Activated CD8-positive, alpha-beta memory T cell treated with anti-CD3 and anti-CD28 coated beads for 24 hours (primary cell): ENCODE data around the gene LIPT1.
"Not testable (repeated sequence)": the region's sequence is repeated elsewhere in the genome, so short reads cannot be mapped to it uniquely, and the experiment has no call there.

Source experiments
- DNase-seq: peaks from one replicate; pipeline ENCODE4 v3.0.0-alpha.2; 2020

Gene LIPT1

DNA sequence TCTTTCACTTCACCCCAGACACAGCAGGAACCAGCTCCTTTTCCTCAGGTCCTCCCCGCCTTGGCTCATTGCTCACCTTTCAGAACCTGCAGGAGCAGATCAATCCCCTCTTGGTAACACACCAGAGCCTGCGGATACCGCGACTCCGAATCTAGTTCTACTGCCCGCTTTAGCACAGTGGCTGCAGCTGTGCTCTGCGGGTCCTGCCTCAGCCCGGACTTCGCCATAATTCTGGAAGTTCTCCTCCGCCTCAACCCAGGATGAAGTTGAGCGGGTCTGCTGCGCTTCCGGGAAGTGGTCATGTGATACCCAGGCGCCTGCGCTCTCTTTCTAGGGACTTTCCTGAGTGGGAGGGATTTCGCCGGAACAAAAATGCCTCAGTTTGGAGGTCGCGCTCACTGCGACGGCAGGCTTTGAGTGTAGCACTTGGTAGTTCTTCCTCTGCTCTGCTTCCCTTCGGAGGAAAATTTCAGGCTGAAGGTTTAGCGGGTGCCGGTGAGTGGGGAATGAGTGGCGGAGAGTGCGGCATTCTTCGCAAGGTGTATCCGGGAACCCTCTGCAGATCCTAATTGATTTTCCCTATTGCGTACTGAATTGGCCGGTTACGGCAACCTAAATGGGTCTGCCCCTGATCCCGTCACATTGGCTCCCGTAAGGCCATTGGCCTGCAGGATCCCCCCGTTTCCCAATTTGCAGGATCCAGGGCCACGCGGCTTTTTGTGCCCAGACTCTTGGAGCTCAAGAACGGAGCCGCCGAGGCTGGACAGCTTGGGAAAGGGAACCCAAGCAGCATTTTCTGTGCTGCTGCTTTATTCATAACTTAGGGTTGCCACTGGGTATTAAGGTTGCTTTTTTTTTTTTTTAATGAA is 26.2 kb downstream of the LIPT1 start, which contains the start of the genes MITD1 and MRPL30:
MITD1 (minus strand) TSS at position 304 of the 869 bp plus-strand sequence; CDS start at position 227, 77 bp downstream.
MRPL30 (plus strand) TSS at position 430 of the 869 bp plus-strand sequence. CDS start 5,020 bp downstream, outside the sequence.
- peak; percentile 93 for DNase-seq

DNA sequence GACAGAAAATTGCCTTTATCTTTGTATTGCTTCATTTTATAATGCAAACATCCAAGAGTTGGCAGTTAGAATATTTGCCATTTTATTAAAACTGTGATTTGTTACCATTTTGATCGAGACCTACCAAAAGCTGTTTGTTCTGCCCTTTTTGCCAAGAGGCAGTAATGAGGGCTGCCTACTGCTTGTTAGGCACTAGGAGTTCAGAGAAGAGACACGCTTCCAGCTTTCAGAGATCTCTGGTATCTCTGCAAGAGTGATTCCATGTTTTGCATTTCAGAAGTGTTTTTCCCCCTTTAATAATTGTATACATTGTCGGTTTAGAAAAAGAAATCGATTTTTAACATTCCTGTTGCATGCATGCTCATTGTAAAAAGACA is 26.8 kb downstream of the LIPT1 start:
- no peak for DNase-seq

DNA sequence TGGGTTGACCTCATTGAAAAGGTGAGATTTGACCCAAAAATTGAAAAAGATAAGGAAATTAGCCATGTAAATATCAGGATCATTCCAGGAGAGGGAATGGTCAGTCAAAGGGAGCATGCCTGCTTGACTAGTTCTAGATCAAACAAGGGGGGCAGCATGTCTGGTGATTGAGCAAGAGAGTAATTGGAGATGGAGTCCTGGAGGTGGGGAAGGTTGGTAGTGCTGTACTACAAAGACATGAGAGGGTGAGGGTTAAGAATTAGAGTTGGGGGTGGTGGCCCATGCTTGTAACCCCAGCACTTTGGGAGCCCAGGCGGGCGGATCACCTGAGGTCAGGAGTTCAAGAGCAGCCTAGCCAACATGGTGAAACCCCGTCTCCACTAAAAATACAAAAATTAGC is 28.3 kb downstream of the LIPT1 start:
- DNase-seq, result no peak

DNA sequence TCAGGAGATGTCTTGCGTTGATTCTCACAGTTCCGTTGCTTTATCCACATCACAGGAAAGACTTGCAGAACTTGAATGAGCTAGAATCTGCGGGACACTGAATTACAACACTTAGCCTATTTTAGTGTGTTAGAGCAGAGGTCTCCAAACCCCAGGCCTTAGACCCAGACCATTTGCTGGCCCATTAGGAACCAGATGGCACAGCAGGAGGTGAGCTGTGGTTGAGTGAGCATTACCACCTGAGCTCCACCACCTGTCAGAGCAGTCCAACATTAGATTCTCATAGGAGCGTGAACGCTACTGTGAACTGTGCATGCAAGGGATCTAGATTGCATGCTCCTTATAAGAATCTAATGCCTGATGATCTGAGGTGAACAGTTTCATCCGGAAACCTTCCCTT is 30.0 kb downstream of the LIPT1 start:
- DNase-seq, result no peak

DNA sequence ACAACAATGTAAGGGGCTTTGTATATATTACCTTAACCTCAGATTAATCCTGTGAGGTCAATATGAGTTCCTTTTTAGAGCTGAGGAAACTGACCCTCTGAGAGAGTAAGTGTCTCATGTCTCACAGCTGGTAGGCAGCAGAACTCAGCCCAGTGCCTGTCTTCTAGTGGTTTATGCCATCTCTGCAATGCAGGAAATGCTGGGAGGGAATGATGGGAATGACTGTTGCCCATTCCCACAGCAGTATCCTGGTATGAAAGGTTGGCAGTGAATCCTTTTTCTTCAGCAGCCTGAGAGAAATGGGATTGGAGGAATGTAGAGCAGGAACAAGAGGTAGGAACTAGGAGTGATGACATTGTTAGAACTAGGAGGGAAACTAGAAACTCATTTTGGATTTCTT is 32.2 kb downstream of the LIPT1 start:
- DNase-seq, result no peak

DNA sequence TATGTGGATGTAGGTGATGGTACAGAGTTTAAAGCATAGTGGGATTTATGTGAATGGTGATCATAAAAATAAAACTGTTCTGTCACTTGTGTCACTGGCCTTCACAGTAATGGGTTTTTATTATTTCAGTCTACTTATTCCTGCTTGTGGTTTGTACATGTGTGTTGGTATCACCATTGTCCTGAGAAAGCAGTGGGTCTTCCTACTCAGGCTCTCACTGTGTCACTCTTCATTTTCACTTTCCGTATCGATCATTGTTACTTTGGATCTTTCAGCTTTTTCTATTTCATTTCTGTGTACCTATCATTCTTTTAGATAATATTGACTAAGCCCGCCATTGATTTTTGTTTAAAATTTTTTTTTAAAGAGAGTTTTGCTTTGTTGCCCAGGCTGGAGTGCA is 33.6 kb downstream of the LIPT1 start:
- DNase-seq, result no peak

DNA sequence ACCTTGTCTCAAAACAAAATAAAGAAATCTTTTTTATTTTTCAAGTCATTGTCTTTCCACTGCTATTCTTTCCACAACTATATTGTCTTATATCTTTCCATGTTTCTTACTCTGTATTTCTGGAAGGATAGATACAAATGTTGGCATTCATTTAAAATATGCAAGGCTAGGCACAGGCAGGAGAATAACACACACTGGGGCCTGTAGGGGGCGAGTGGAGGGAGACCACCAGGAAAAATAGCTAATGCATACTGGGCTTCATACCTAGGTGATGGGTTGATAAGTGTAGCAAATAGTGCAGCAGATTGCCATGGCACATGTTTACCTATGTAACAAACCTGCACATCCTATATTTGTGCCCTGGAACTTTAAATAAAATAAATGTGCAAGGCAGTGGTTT is 35.8 kb downstream of the LIPT1 start:
- no peak for DNase-seq

DNA sequence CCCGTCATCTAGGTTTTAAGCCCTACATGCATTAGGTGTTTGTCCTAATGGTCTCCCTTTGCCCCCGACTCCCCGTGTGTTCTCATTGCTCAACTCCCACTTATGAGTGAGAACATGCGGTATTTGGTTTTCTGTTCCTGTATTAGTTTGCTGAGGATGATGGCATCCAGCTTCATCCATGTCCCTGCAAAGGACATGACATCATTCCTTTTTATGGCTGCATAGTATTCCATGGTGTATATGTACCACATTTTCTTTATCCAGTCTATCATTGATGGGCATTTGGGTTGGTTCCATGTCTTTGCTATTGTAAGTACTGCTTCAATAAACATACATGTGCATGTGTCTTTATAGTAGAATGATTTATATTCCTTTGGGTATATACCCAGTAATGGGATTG is 37.6 kb downstream of the LIPT1 start:
- DNase-seq, result not testable (repeated sequence)

DNA sequence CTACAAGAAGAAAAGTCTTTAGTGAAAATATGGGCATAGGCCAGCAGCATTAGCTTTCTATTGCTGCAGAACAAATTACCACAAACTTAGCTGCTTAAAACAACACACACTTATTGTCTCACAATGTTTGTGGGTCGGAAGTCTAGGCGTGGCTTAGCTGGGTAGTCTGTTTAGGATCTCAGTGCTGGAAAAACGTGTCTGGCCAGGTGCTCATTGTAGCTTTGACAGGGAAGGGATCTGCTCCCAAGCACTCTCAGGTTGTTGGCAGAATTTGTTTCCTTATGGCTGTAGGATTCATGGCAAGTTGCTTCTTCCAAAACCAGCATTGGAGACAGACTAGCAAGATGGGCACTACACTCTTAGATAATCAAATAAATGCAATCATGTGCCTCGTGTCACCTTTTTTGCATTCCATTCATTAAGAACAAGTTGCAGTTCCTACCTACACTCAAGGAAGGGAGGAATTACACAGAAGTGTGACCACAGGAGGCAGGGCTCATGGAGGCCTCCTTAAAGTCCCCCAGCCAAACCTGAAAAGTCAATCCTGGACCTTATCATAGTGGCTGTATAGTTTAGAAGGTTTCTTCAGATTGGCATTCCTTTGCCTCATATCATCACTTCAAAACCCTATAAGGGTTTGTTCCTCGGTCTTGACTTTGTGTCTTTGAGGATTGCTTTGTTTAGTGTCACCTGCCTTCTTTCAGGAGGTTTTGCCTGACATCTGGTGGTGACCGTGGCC is 43.5 kb downstream of the LIPT1 start:
- no peak for DNase-seq

DNA sequence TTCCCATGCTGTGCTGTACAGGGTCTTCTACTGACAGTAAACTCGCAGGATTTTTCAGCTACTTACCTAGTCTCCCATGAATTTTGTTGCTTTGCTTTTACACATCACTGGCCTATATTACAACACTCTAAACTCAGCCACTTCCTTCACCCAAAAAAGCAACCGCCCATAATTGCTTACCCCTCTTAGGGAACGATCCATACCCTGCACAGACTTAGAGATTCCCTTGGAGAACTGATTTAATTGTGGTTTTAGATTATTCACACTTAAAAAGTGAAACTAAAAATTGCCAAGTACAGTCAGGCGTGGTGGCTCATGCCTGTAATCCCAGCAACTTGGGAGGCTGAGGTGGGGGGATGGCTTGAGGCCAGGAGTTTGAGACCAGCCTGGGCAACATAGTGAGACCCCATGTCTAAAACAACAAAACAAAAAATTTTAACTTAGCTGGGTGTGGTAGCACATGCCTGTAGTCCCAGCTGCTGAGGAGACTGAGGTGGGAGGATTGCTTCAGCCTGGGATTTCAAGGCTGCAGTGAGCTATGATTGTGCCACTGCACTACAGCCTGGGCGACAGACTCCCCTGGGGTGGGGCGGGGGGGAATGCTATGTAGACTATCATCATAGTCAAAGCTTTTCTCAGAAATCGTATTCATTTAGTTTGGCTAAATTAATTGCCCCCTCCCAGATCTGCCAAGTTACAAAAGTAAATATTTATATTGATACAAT is 45.5 kb downstream of the LIPT1 start:
- no peak for DNase-seq

DNA sequence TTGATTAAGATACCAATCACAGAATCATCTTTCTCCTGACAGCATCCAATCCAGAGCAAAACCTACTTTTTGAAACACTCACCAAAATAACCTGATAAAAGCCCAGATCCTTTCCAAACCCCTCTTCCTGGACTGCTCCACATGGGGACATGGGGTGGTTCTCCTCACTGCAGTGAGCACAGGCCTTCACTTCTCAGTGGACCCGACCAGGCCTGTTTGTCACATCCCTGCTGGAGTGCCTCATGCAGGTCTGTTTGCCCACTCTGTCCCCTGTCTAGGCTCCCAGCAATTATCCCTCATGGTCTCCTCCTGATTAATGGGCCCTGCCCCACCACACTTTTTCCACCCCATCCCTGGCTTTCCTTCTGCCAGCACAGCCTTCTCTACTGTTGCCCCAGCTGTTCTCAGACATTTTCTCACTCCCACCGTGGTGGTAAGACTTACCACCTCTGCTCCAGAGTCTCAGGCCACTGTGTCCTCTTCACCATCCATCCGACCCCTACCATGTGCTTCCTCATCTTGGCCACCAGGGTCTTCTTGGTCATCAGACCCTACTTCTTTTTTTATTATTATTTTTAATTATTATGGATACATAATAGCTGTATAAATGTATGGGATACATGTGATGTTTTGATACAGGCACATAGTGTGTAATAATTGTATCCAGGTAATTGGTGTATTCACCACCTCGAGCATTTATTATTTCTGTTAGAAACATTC is 47.4 kb downstream of the LIPT1 start:
- no peak for DNase-seq

DNA sequence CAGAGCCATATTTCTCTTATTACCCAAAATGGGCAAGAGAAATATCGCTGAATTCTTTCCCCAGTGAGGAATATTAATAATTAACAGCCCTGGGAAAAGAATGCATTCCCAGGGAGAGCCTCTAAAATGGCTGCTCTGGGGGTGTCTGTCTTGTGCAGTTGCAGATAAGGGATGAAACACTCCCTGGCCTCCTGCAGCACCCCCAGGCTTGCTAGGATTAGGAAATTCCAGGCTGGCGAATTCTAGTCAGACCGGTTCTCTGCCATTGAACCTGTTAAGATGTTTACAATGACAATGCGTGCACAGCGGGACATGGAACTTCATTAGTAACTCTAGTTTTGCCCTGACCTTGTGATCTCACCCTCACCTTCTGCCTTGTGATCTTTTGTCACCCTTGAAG is 50.7 kb downstream of the LIPT1 start:
- DNase-seq, result no peak
